Neural cell (in vitro differentiated cells): ENCODE measurements around the gene EFEMP2. TPM values are rescaled to one million over a fixed set of nuclear protein-coding genes. Genes with fewer than 3 reads are reported as not detected.

Source experiments
- H2AFZ ChIP-seq: fragments of 200-600, 300-800 bp; sonication (generic), shearing (Covaris generic); 2 replicates; pipeline ENCODE4 v1.6.0; 2014; ENCODE audit warnings: low read depth, mild to moderate bottlenecking, antibody characterized with exemption, low read length, moderate library complexity
- H3F3A ChIP-seq: fragments of 200-600 bp; shearing (Covaris generic); 2 replicates; pipeline ENCODE4 v1.6.1; 2016; ENCODE audit warnings: mild to moderate bottlenecking, moderate library complexity, mixed read lengths, antibody characterized with exemption, low read length; ENCODE audit not compliant: insufficient read depth, poor library complexity, severe bottlenecking
- H3K27ac ChIP-seq: fragments of 200-600, 300-800 bp; sonication (generic), shearing (Covaris generic); 2 replicates; pipeline ENCODE4 v1.5.1; 2014; ENCODE audit warnings: mild to moderate bottlenecking, low read length, moderate library complexity
- H3K27me3 ChIP-seq: fragments of 300-800, 200-600 bp; sonication (generic), shearing (Covaris generic); 2 replicates; pipeline ENCODE4 v1.6.0; 2014; ENCODE audit warnings: mild to moderate bottlenecking, low read depth, low read length, moderate library complexity; ENCODE audit not compliant: insufficient read depth
- H3K36me3 ChIP-seq: fragments of 300-800, 200-600 bp; sonication (generic), shearing (Covaris generic); 2 replicates; pipeline ENCODE4 v1.5.1; 2014; ENCODE audit warnings: mild to moderate bottlenecking, antibody characterized with exemption, low read length, moderate library complexity; ENCODE audit not compliant: insufficient read depth
- H3K4me2 ChIP-seq: fragments of 300-800, 200-600 bp; sonication (generic), shearing (Covaris generic); 2 replicates; pipeline ENCODE4 v1.6.0; 2014; ENCODE audit warnings: mild to moderate bottlenecking, low read length
- H3K4me3 ChIP-seq: fragments of 300-800, 200-600 bp; sonication (generic), shearing (Covaris generic); 2 replicates; pipeline ENCODE4 v1.5.1; 2014; ENCODE audit warnings: mild to moderate bottlenecking, low read length, moderate library complexity
- H3K79me2 ChIP-seq: fragments of 200-600 bp; shearing (Covaris generic); replicated peaks from 2 replicates; pipeline ENCODE4 v1.6.0; 2014; ENCODE audit warnings: mild to moderate bottlenecking, low read length, moderate library complexity; ENCODE audit not compliant: insufficient read depth
- H3K9ac ChIP-seq: fragments of 300-800, 200-600 bp; sonication (generic), shearing (Covaris generic); 2 replicates; pipeline ENCODE4 v1.6.1; 2016; ENCODE audit warnings: mild to moderate bottlenecking, low read length, mixed read lengths
- H3K9me2 ChIP-seq: fragments of 200-600 bp; shearing (Covaris generic); 2 replicates; pipeline ENCODE4 v1.6.1; 2016; ENCODE audit warnings: mild to moderate bottlenecking, low read length, mixed read lengths; ENCODE audit not compliant: insufficient read depth
- H3K9me3 ChIP-seq: fragments of 200-600, 300-800 bp; sonication (generic), shearing (Covaris generic); 2 replicates; pipeline ENCODE4 v1.6.1; 2016; ENCODE audit warnings: mild to moderate bottlenecking, mixed run types, low read length, moderate library complexity, mixed read lengths
- H4K20me1 ChIP-seq: fragments of 200-600 bp; shearing (Covaris generic); 2 replicates; pipeline ENCODE4 v1.6.1; 2016; ENCODE audit warnings: mild to moderate bottlenecking, mixed run types; ENCODE audit not compliant: insufficient read depth
- EP300 ChIP-seq: fragments of 450-650 bp; conservative IDR thresholded peaks from 2 replicates; pipeline ENCODE4 v1.6.1; 2014; ENCODE audit warnings: antibody characterized with exemption, mild to moderate bottlenecking, moderate library complexity; ENCODE audit not compliant: poor library complexity, severe bottlenecking
- EZH2 ChIP-seq: fragments of 200-600, 300-800 bp; shearing (Covaris generic), sonication (generic); IDR thresholded peaks from 2 replicates; pipeline ENCODE4 v1.6.1; 2014; ENCODE audit warnings: antibody characterized with exemption, low read length, borderline replicate concordance, mild to moderate bottlenecking; ENCODE audit not compliant: insufficient read depth, poor library complexity, severe bottlenecking
- MXI1 ChIP-seq: fragments of 450-650 bp; conservative IDR thresholded peaks from 2 replicates; pipeline ENCODE4 v1.6.1; 2014; ENCODE audit warnings: antibody characterized with exemption, mild to moderate bottlenecking; ENCODE audit not compliant: poor library complexity, severe bottlenecking
- POLR2AphosphoS5 ChIP-seq: IDR thresholded peaks from 2 replicates; pipeline ENCODE4 v1.6.1; 2012
- RAD21 ChIP-seq: fragments of 450-650 bp; conservative IDR thresholded peaks from 2 replicates; pipeline ENCODE4 v1.6.1; 2014; ENCODE audit warnings: antibody characterized with exemption, mild to moderate bottlenecking, moderate library complexity
- SMC3 ChIP-seq: fragments of 450-650 bp; conservative IDR thresholded peaks from 2 replicates; pipeline ENCODE4 v1.6.1; 2014; ENCODE audit warnings: antibody characterized with exemption, mild to moderate bottlenecking, moderate library complexity; ENCODE audit not compliant: poor library complexity
- TAF1 ChIP-seq: IDR thresholded peaks from 2 replicates; pipeline ENCODE4 v1.6.1; 2012; ENCODE audit warnings: low read depth
- polyA plus RNA-seq: library from polyadenylated mRNA; depleted of rRNA; stranded (reverse); fragments of >200 nt; gene quantifications from 2 replicates; pipeline ENCODE4 v1.2.3, GENCODE V29; 2014
- TF ChIP-seq, protein P1 (sequence below): IDR thresholded peaks from 2 replicates; pipeline ENCODE4 v1.6.1; 2012; ENCODE audit warnings: borderline replicate concordance
- TF ChIP-seq, protein P2 (sequence below): fragments of 450-650 bp; IDR thresholded peaks from 2 replicates; pipeline ENCODE4 v1.5.1; 2014; ENCODE audit warnings: antibody characterized with exemption, mild to moderate bottlenecking, moderate library complexity; ENCODE audit not compliant: poor library complexity, severe bottlenecking

The EFEMP2 gene
- polyA plus RNA-seq, 1 donor from 2014 or later, result 0.67 TPM

DNA sequence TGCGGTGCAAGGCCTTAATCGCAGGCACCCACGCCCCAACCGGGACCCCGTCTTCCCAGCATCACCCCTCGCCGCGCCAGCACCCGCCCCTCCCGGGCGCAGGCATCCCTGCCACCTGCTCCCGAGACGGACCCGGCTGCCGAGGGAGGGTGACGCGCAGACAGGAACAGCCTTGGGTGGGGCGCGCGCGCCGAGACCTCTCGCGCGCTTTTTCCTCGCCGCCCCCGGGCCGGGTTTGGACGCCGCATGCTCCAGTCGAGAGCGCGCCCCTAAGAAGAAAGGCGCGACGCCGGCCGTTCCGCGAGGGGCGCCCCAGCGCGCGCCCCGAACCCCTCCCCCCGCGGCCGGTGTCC, 15.1 kb downstream of the EFEMP2 start:
- H2AFZ ChIP-seq, result peak overlapping the region; percentile 31
- H3K9me3 ChIP-seq, result no peaks in the 10 kb centered on the region
- H3K27me3 ChIP-seq, result no peaks in the 10 kb centered on the region
- peak overlapping the region; percentile 100 for H3K4me3 ChIP-seq
- H3K27ac ChIP-seq, result peak overlapping the region; percentile 99
- peak overlapping the region; percentile 91 for H3K9ac ChIP-seq
- H3K79me2 ChIP-seq, result peaks cover 53% of the 10 kb centered on the region
- peak; percentile 59 for TF ChIP-seq MXI1
- no peak for TF ChIP-seq TAF1
- H4K20me1 ChIP-seq, result peaks cover 48% of the 10 kb centered on the region
- peaks cover 5% of the 10 kb centered on the region for H3F3A ChIP-seq
- H3K9me2 ChIP-seq, result no peaks in the 10 kb centered on the region
- H3K4me2 ChIP-seq, result peak overlapping the region; percentile 90
- peaks cover 5% of the 10 kb centered on the region for H3K36me3 ChIP-seq

GRCh38 chr11:65856689-65857499, 15.7 kb downstream of the EFEMP2 start:
- H3K4me2 ChIP-seq, result peak overlapping the region; percentile 90
- no peaks in the 10 kb centered on the region for H3K9me2 ChIP-seq
- no peak for TF ChIP-seq SMC3
- TF ChIP-seq MXI1, result peak; percentile 64
- peak overlapping the region; percentile 31 for H2AFZ ChIP-seq
- peak overlapping the region; percentile 91 for H3K9ac ChIP-seq
- H3K4me3 ChIP-seq, result peak overlapping the region; percentile 100
- peak overlapping the region; percentile 99 for H3K27ac ChIP-seq
- H3K9me3 ChIP-seq, result no peaks in the 10 kb centered on the region
- H3K36me3 ChIP-seq, result peaks cover 5% of the 10 kb centered on the region
- peaks cover 49% of the 10 kb centered on the region for H3K79me2 ChIP-seq
- H4K20me1 ChIP-seq, result peaks cover 48% of the 10 kb centered on the region
- peaks cover 5% of the 10 kb centered on the region for H3F3A ChIP-seq
- no peaks in the 10 kb centered on the region for H3K27me3 ChIP-seq

DNA sequence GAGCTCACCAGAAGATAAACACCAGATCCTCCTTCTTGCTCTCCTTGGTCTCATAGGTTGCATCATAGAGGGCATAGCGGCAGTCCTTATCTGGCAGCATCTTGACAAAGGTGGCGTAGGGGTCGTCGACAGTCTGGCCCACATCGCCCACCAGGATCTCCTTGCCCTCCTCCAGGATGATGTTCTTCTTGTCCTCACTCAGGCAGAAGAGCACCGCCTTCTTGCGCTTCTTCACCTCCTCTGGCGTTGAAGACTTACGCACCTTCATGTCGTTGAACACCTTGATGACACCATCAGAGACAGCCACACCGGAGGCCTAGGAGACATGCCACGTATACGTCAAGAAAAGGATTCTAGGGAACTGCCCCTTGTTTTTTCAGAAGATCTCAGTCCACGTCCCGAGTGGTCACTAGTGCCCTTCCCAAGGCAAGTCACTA, 16.7 kb downstream of the EFEMP2 start:
- Histone ChIP-seq H3K27ac (no peak overlapping the region), H3K79me2 (peaks cover 40% of the 10 kb centered on the region), H3K36me3 (peaks cover 5% of the 10 kb centered on the region), H3K27me3 (no peaks in the 10 kb centered on the region), H2AFZ (no peak overlapping the region), H3K9ac (peak overlapping the region; percentile 91), H3K4me2 (peak overlapping the region; percentile 90), H3K4me3 (peak overlapping the region; percentile 100), H4K20me1 (peaks cover 48% of the 10 kb centered on the region), H3K9me3 (no peaks in the 10 kb centered on the region), H3K9me2 (no peaks in the 10 kb centered on the region), H3F3A (peaks cover 5% of the 10 kb centered on the region)
- TF ChIP-seq RAD21 (no peak), POLR2AphosphoS5 (no peak), EP300 (no peak), SMC3 (no peak), TAF1 (no peak), EZH2 (no peak), MXI1 (no peak)
- TF ChIP-seq, protein P1, sequence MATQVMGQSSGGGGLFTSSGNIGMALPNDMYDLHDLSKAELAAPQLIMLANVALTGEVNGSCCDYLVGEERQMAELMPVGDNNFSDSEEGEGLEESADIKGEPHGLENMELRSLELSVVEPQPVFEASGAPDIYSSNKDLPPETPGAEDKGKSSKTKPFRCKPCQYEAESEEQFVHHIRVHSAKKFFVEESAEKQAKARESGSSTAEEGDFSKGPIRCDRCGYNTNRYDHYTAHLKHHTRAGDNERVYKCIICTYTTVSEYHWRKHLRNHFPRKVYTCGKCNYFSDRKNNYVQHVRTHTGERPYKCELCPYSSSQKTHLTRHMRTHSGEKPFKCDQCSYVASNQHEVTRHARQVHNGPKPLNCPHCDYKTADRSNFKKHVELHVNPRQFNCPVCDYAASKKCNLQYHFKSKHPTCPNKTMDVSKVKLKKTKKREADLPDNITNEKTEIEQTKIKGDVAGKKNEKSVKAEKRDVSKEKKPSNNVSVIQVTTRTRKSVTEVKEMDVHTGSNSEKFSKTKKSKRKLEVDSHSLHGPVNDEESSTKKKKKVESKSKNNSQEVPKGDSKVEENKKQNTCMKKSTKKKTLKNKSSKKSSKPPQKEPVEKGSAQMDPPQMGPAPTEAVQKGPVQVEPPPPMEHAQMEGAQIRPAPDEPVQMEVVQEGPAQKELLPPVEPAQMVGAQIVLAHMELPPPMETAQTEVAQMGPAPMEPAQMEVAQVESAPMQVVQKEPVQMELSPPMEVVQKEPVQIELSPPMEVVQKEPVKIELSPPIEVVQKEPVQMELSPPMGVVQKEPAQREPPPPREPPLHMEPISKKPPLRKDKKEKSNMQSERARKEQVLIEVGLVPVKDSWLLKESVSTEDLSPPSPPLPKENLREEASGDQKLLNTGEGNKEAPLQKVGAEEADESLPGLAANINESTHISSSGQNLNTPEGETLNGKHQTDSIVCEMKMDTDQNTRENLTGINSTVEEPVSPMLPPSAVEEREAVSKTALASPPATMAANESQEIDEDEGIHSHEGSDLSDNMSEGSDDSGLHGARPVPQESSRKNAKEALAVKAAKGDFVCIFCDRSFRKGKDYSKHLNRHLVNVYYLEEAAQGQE, result no peak
- TF ChIP-seq, protein P2, sequence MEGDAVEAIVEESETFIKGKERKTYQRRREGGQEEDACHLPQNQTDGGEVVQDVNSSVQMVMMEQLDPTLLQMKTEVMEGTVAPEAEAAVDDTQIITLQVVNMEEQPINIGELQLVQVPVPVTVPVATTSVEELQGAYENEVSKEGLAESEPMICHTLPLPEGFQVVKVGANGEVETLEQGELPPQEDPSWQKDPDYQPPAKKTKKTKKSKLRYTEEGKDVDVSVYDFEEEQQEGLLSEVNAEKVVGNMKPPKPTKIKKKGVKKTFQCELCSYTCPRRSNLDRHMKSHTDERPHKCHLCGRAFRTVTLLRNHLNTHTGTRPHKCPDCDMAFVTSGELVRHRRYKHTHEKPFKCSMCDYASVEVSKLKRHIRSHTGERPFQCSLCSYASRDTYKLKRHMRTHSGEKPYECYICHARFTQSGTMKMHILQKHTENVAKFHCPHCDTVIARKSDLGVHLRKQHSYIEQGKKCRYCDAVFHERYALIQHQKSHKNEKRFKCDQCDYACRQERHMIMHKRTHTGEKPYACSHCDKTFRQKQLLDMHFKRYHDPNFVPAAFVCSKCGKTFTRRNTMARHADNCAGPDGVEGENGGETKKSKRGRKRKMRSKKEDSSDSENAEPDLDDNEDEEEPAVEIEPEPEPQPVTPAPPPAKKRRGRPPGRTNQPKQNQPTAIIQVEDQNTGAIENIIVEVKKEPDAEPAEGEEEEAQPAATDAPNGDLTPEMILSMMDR, result no peak
